WERI-Rb-1 (cell line): ENCODE data around the gene MTCL1.

ENCODE experiments used
- DNase-seq: peaks from one replicate; pipeline ENCODE4 v3.0.0-alpha.2; 2020
- H3K27ac ChIP-seq: fragments of 250-450 bp; sonication (Bioruptor Pico); 2 replicates; pipeline ENCODE4 v1.5.1; 2020; ENCODE audit warnings: mild to moderate bottlenecking, moderate library complexity
- H3K27me3 ChIP-seq: fragments of 250-450 bp; sonication (Bioruptor Pico); 2 replicates; pipeline ENCODE4 v1.5.1; 2021; ENCODE audit warnings: mild to moderate bottlenecking, low read depth, moderate library complexity; ENCODE audit not compliant: insufficient read depth, severe bottlenecking
- H3K36me3 ChIP-seq: fragments of 250-450 bp; sonication (Bioruptor Pico); 2 replicates; pipeline ENCODE4 v1.5.1; 2020; ENCODE audit warnings: mild to moderate bottlenecking, moderate library complexity
- H3K4me3 ChIP-seq: 2 replicates; pipeline ENCODE4 v1.5.1; 2011; ENCODE audit warnings: low read depth, mild to moderate bottlenecking, control low read depth, low read length
- H3K9me3 ChIP-seq: fragments of 250-450 bp; sonication (Bioruptor Pico); 2 replicates; pipeline ENCODE4 v1.5.1; 2021; ENCODE audit warnings: mild to moderate bottlenecking, moderate library complexity; ENCODE audit not compliant: severe bottlenecking
- TF ChIP-seq, protein P1 (sequence below): IDR thresholded peaks from 2 replicates; pipeline ENCODE4 v1.5.1; 2011; ENCODE audit warnings: low read depth, mild to moderate bottlenecking, control low read depth, inconsistent platforms, low read length

The MTCL1 gene

GRCh38 chr18:8720141-8720540 lies 14.8 kb downstream of the MTCL1 start:
- DNase-seq, result no peak
- TF ChIP-seq, protein P1, sequence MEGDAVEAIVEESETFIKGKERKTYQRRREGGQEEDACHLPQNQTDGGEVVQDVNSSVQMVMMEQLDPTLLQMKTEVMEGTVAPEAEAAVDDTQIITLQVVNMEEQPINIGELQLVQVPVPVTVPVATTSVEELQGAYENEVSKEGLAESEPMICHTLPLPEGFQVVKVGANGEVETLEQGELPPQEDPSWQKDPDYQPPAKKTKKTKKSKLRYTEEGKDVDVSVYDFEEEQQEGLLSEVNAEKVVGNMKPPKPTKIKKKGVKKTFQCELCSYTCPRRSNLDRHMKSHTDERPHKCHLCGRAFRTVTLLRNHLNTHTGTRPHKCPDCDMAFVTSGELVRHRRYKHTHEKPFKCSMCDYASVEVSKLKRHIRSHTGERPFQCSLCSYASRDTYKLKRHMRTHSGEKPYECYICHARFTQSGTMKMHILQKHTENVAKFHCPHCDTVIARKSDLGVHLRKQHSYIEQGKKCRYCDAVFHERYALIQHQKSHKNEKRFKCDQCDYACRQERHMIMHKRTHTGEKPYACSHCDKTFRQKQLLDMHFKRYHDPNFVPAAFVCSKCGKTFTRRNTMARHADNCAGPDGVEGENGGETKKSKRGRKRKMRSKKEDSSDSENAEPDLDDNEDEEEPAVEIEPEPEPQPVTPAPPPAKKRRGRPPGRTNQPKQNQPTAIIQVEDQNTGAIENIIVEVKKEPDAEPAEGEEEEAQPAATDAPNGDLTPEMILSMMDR, result no peak
- Histone ChIP-seq H3K4me3 (no peak overlapping the region), H3K27me3 (no peaks in the 10 kb centered on the region), H3K9me3 (no peaks in the 10 kb centered on the region), H3K27ac (no peak overlapping the region), H3K36me3 (peaks cover 15% of the 10 kb centered on the region)

GRCh38 chr18:8721094-8721669 lies 15.8 kb downstream of the MTCL1 start:
- peaks cover 16% of the 10 kb centered on the region for H3K36me3 ChIP-seq
- DNase-seq, result no peak
- H3K27ac ChIP-seq, result no peak overlapping the region

DNA sequence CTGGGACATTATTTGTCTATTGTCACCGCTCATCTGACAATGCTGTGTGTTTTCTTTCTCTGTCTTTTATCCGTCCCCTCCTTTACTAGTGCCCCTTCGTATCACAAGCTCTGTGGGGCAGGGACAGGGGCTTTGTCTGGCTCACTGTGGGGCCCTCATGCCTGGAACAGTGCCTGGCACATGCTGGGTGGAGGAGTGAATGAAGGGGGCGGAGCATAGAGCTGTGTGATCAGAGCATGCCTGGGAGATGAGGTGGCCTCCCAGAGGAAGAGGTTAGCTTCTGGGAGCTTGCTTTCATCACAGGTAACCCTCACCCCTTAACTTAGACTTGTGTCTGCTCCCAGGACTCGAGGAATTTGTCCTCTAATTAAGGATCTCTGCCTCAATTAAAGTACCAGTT lies 16.4 kb downstream of the MTCL1 start:
- H3K9me3 ChIP-seq, result no peaks in the 10 kb centered on the region
- no peak overlapping the region for H3K4me3 ChIP-seq
- peaks cover 16% of the 10 kb centered on the region for H3K36me3 ChIP-seq
- TF ChIP-seq, protein P1, result no peak
- H3K27ac ChIP-seq, result no peak overlapping the region
- H3K27me3 ChIP-seq, result no peaks in the 10 kb centered on the region
- no peak for DNase-seq

More at GRCh38 chr18:8721094-8721669, 15.8 kb downstream of the MTCL1 start:
- TF ChIP-seq, protein P1, result no peak
- no peaks in the 10 kb centered on the region for H3K27me3 ChIP-seq
- H3K4me3 ChIP-seq, result no peak overlapping the region
- no peaks in the 10 kb centered on the region for H3K9me3 ChIP-seq

- no peak overlapping the region for H3K27ac ChIP-seq
- H3K4me3 ChIP-seq, result no peak overlapping the region
- TF ChIP-seq, protein P1, result no peak
- H3K9me3 ChIP-seq, result no peaks in the 10 kb centered on the region
- DNase-seq, result no peak
- H3K27me3 ChIP-seq, result no peaks in the 10 kb centered on the region
- peaks cover 16% of the 10 kb centered on the region for H3K36me3 ChIP-seq
These were observed 17.8 kb downstream of the MTCL1 start for GRCh38 chr18:8722946-8723820.

- Histone ChIP-seq H3K36me3 (peaks cover 16% of the 10 kb centered on the region), H3K27me3 (no peaks in the 10 kb centered on the region), H3K27ac (no peak overlapping the region), H3K9me3 (no peaks in the 10 kb centered on the region), H3K4me3 (no peak overlapping the region)
- TF ChIP-seq, protein P1, result no peak
- DNase-seq, result no peak
These were observed 19.1 kb downstream of the MTCL1 start for GRCh38 chr18:8724452-8724851.
